ENCODE measurements around the gene LRRC75B. TPM values are rescaled to one million over a fixed set of nuclear protein-coding genes. Genes with fewer than 3 reads are reported as not detected.

LRRC75B gene
- total RNA-seq, 1 donor: 10.0 TPM

DNA sequence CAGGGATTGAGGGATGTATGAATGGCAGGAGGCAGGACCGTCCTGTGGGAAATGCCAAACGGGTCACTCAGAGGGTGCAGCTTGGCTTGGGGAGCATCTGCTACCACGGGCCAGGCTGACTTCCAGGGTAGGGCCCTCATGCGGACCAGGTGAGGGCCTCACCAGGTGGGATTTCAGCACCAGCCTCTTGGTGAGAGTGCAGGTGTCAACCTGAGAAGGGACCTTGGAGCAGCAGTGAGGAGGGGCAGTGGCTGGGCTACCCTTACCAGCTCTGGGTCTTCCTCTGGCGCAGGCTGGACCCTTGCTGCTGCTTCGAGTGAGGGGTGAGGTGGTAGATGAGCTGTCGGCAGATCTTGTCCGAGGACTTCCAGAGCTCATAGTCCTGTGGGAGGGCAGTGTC lies 4.9 kb downstream of the LRRC75B start:
- DNase-seq (ENCODE audit: low read depth in 2 of 3, low spot score in 2 of 3): no peak

DNA sequence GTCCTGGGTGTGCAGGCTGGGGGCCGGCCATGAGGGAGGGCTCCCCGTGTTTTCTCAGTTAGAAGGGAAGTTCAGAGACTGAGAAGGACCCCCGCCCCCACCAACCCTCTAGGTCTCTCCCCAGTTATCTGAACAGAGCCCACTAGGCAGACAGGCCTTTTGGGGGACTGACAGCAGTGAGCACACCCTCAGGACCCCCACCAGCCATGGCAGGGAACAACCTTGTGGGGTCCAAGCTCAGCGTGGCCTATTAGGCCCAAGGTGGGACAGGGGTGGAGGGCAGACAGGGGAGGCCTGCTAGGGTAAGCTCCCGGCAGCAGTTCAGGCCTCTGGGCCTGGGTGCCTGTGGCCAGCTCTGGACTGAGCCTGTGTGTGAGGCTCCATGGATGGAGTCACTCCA lies 5.6 kb downstream of the LRRC75B start:
- DNase-seq (ENCODE audit: low read depth in 2 of 3, low spot score in 2 of 3): no peak

- no peak for DNase-seq (ENCODE audit: low read depth in 2 of 3, low spot score in 2 of 3)
Measured at GRCh38 chr22:24585927-24586546, 6.8 kb downstream of the LRRC75B start.

DNA sequence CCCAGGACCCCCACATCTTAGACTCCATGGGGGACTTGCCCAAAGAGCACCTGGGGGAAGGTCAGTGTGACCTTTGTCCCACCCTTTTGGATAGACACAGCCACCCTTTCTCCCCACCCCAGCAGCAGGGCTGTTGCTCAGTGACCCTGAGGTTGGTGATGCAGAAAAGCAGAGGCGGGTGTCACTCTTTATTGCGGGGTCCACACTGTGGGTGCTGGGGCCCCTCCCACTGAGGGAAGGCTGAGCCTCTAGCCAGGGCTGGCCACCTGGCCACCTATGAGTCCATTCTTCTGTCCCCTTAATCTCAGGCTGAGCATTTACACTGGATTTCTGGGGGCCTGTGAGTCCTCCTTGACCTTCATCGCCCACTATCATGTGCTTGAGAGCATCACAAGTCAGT lies 7.4 kb downstream of the LRRC75B start:
- DNase-seq (ENCODE audit: low read depth in 2 of 3, low spot score in 2 of 3): no peak

GRCh38 chr22:24584871-24585411 lies 7.9 kb downstream of the LRRC75B start:
- no peak for DNase-seq (ENCODE audit: low read depth in 2 of 3, low spot score in 2 of 3)

GRCh38 chr22:24584166-24584790 lies 8.6 kb downstream of the LRRC75B start:
- no peak for DNase-seq (ENCODE audit: low read depth in 2 of 3, low spot score in 2 of 3)

GRCh38 chr22:24583221-24584165 lies 9.4 kb downstream of the LRRC75B start:
- no peak for DNase-seq (ENCODE audit: low read depth in 2 of 3, low spot score in 2 of 3)

GRCh38 chr22:24582056-24582814 lies 10.6 kb downstream of the LRRC75B start:
- no peak for DNase-seq (ENCODE audit: low read depth in 2 of 3, low spot score in 2 of 3)

- no peak for DNase-seq (ENCODE audit: low read depth in 2 of 3, low spot score in 2 of 3)
Measured at GRCh38 chr22:24580276-24580675, 12.6 kb downstream of the LRRC75B start.

- DNase-seq (ENCODE audit: low read depth in 2 of 3, low spot score in 2 of 3): no peak
Measured at GRCh38 chr22:24579258-24579601, 13.6 kb downstream of the LRRC75B start.

- no peak for DNase-seq (ENCODE audit: low read depth in 2 of 3, low spot score in 2 of 3)
Measured at GRCh38 chr22:24578355-24579257, 14.3 kb downstream of the LRRC75B start.

GRCh38 chr22:24576778-24577177 lies 16.1 kb downstream of the LRRC75B start:
- DNase-seq (ENCODE audit: low read depth in 2 of 3, low spot score in 2 of 3): no peak

- no peak for DNase-seq (ENCODE audit: low read depth in 2 of 3, low spot score in 2 of 3)
Measured at GRCh38 chr22:24571266-24571665, 21.6 kb downstream of the LRRC75B start.

DNA sequence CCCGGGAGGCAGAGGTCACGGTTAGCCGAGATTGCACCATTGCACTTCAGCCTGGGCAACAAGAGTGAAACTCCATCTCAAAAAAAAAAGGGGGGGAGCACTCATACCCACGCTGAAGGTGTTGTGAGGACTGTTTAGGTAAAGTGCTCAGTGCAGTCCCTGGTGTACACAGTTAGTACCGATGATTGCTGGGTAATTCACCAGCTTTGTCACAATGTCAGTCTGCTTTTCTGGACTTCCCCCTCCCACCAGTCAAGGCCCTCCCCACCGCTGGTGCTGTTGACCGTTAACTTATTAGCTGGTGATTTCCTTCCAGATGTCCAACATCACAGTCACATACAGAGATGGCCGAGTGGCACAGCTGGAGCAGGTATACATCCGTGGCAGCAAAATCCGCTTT lies 25.2 kb downstream of the LRRC75B start:
- DNase-seq (ENCODE audit: low read depth in 2 of 3, low spot score in 2 of 3): no peak

DNA sequence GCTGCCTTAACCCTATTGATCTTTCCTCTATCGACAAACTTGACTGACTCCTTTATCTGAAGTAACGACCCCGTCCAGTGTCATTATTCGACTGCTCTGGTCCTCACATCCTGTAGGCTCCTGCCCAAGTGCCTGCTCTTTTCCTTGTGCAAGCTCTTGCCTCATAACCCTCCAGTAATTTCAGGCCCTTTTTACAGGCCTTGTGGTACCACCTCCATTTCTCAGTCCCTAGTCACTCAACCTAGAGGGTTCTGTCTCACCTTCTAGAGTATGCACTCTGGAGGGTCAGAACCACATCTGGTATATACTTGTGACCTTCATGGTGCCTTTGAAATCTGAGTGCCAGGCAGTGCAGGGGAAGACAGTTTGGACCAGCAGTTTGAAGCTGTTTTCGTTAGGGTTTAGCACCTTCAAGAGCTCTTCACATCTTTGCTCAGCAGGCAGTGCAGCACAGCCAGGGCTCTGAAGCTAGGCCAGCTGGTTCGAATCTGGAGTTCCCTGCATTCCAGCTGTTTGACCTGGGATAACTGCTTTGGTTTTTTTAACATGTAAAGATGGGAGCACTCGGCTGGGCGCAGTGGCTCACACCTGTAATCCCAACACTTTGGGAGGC lies 25.9 kb downstream of the LRRC75B start:
- no peak for DNase-seq (ENCODE audit: low read depth in 2 of 3, low spot score in 2 of 3)

GRCh38 chr22:24565077-24565476 lies 27.8 kb downstream of the LRRC75B start:
- DNase-seq (ENCODE audit: low read depth in 2 of 3, low spot score in 2 of 3): no peak

DNA sequence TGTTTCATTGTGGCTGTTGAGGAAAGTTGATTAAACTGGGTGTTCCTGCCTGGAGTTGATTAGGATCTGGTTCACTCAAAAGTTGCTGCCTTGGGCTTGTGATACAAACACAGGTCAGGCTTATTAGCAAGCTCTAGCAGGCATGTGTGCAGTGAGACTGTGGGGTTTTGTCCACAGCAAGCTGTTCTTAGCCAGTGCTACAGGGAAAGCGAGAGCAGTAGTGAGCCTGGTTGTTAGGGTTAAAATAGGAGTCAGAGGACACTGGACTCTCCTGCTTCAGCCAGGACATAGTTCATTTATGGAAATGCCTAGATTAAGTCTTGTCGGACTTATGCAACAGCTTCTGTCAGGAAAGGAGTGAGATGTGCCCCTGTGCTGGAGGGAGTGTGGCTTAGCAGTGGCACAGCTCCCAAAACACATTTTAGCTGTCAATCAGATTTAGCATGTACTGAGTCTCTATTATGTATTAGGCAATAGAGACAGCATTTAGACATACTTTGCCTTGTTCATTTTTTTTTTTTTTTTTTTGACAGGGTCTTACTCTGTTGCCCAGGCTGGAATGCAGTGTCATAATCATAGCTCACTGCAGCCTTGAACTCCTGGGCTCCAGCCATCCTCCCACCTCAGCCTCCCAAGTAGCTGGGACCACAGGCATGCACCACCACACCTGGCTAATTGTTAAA lies 28.4 kb downstream of the LRRC75B start:
- DNase-seq (ENCODE audit: low read depth in 2 of 3, low spot score in 2 of 3): no peak

DNA sequence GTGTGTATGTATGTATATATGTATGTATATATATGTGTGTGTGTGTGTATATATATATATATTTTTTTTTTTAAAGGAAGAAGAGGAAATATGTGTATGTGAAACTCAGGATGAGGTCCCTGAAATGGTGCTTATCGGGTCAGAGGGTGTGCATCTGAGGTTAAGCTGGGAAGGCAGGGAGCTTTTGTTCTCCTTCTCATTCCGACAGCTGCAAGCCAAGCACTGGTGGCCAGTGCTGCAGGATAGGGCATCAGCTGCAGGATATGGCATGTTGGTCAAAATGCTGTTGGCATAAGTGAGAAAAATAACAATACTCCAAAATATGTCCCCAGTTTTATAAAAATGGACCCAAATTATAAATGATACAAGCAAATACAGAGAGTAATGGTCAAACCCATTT lies 29.6 kb downstream of the LRRC75B start:
- DNase-seq (ENCODE audit: low read depth in 2 of 3, low spot score in 2 of 3): no peak

DNA sequence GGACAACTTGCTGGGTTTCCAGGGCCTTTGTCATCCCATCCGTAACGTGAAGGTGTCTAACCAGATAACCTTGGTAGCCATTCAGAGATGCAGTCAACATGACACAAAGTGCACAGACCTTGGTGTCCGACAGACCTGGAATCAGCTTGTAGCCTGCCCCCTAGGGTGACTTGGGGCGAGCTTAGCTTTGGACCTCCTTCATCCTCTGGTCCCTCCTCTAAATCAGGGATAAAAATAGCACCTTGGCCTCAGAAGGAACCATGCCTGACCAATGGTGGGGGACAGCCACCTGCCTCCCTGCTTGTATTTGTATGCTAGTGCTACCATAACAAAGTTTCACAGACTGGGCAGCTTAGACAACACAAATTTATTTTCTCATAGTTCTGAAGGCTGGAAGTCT lies 33.4 kb downstream of the LRRC75B start:
- no peak for DNase-seq (ENCODE audit: low read depth in 2 of 3, low spot score in 2 of 3)

Data from hematopoietic multipotent progenitor cell (in vitro differentiated cells).